ENCODE measurements around the gene TTC14.

TTC14 gene

DNA sequence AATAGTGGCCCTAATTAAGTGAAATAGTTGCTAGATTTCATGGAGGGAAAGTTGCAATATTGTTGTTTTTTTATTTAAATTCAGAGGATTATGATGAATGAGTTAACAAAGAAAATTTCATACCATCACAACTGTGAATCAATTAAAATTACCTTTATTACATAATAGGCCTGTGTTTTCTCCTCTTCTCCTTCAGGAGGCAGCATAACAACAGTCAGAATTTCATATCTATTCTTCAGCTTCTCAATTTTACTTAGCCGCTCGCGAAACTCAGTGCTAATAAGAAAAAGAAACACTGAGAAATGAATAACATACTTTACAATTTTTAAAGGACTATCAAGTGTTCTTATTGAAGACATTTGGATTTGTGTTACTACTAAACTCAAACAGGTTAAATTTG is 29.4 kb downstream of the TTC14 start:
- no peak for DNase-seq (ENCODE audit: low spot score)

DNA sequence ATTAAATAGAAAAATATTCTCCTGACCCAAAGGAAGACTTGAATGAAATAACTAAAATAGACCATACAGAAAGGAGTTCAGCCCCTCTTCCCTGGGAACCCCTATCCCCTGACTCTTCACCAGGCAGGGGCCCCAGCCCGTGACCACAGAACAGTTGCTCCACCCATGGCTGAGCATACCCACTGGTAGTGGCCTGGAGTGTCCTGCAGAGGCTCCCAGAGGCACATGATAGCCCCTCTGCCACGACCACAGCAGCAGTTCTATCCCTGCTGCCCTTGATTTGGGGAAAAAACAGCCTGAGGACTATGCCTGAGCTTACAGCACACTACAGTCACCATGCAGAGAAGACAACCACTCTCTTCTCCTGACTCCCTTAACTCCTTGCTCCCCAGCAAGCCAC is 31.8 kb downstream of the TTC14 start:
- DNase-seq (ENCODE audit: low spot score): no peak

DNA sequence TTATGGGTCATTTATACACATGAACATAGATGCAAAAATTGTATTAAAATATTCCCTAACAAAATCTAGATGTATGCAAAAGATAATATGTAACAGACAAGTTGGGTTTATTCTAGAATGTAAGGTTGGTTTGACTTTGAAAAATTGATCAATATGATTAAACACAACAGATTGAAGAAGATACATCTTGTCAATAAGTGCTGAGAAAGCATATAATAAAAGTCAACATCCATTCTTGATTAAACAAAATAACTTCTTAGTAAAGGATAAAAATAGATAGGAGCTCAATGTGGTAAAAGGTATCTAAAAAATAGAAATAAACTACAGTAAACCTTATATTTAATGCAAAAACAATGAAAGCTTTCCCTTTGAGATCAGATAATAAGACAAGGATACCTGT is 39.0 kb downstream of the TTC14 start:
- no peak for DNase-seq (ENCODE audit: low spot score)

DNA sequence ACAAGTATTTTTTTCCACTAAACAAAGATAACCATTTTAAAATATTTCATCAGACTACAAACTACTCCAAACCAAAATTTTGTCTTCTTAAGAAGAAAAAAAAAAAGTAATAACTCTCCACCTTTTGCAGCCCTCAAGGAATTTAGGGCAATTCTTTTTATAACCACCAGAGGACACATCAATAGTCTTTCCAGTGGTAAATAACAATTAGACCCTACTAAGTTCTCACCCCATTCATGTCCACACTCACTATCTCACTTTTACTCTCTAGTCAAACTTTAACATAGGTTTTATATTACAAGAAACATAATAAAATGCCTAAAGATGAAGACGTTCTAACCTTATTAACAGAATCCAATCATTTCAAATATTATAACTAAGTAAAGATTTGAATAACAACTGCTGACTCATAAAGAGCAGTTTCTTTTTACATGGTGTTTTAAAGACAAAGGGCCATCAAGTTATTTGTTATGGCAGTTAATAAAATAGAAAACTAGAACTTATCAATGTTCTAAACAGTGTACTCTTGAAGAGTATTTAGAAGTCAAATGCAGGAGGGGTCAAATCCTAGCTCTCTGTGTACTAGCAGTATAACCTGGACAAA is 44.3 kb downstream of the TTC14 start:
- no peak for DNase-seq (ENCODE audit: low spot score)

DNA sequence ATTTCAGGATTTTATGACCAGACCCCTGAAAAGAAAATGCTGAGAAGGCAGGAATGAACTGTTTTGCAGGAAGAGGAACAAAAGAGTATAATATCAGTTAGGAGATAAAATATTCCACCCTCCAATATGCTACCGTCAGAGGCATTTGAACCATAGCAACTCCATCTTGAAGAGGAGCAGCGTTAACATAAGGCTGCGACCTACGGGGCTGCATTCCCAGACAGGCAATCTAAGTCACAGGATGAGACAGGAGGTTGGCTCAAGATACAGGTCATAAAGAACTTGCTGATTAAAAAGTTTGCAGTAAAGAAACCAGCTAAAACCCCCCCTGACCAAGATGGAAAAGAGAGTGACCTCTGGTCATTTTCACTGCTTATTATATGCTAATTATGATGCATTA is 54.4 kb downstream of the TTC14 start:
- no peak for DNase-seq (ENCODE audit: low spot score)

DNA sequence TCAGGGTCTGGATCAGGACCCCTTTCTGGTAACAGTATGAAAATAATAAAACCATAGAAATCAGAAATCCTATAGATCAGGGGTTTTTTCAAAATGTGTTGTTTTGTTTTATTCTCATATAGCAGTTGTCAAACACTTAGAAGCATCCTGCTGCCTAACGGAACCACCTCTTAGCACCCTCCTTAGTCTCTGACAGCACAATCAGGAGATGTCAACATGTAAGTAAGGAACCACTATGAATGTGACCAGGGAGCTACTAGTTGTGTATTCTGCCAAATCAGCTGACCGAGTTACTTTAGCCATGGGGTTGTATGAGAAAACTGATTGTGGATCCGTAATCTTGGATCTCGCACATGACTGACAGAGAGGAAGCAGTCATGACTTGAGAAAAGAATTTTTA is 55.1 kb downstream of the TTC14 start:
- no peak for DNase-seq (ENCODE audit: low spot score)

All from CD4-positive, alpha-beta T cell treated with Interleukin-15 for 4 hours (primary cell).